Measurements from ENCODE around the gene APLP1.

DNA sequence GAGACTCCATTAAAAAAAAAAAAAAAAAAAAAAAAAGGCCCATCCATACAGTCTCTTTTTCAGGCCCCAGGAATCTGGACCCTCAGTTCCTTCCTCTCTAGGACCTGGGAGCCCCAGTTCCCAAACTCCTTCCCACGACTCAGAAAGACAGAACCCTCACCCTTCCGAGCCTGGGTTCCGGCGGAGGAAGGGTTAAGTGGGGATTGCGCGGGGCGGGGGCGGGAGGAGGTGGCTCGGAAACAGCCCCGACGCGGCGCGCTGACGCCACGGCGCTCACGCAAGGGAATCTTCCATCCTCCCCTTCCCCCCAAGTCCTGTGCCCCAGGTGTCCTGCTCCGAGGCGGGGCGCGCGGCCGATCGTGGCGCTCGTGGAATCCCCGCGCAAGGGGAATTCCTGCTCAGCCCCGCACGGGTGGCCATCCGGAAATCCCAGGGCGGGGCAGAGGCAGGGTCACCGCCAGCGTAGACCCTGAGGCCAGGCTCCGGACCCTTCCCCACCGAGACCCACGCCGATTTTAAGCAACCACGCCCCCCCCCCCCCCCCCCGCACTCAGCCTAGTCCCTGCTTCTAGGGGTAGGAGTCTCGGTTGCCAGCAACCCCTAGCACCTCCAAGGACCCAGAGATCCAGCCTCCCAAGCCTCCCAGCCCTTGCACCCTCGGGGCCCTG lies 31.3 kb downstream of the APLP1 start:
- TF ChIP-seq, protein P1, sequence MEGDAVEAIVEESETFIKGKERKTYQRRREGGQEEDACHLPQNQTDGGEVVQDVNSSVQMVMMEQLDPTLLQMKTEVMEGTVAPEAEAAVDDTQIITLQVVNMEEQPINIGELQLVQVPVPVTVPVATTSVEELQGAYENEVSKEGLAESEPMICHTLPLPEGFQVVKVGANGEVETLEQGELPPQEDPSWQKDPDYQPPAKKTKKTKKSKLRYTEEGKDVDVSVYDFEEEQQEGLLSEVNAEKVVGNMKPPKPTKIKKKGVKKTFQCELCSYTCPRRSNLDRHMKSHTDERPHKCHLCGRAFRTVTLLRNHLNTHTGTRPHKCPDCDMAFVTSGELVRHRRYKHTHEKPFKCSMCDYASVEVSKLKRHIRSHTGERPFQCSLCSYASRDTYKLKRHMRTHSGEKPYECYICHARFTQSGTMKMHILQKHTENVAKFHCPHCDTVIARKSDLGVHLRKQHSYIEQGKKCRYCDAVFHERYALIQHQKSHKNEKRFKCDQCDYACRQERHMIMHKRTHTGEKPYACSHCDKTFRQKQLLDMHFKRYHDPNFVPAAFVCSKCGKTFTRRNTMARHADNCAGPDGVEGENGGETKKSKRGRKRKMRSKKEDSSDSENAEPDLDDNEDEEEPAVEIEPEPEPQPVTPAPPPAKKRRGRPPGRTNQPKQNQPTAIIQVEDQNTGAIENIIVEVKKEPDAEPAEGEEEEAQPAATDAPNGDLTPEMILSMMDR (optimal IDR thresholded peaks at IDR 0.05 in 1 of 3, IDR thresholded peaks at IDR 0.05 in 1 of 3, conservative IDR thresholded peaks at IDR 0.05 in 1 of 3; ENCODE audit: extremely low read depth in 1 of 3, insufficient read depth in 2 of 3, low read length in 3 of 3), result no peak
- no peak for TF ChIP-seq EZH2 (IDR thresholded peaks at IDR 0.05; ENCODE audit: low read length)

All from keratinocyte (primary cell).